Left renal cortex interstitium (tissue), 4 donors: Measurements from ENCODE around the gene NNAT. TPM values are rescaled to one million over a fixed set of nuclear protein-coding genes. Genes with fewer than 3 reads are reported as not detected.

Experiments used
- DNase-seq, 4 donors: peaks; one replicate each; pipeline ENCODE4 v3.0.0-alpha.2; 2013; ENCODE audit warnings: low read depth in 4 of 4, low spot score in 2 of 4, missing footprints in 1 of 4
- polyA plus RNA-seq, 4 donors: library from polyadenylated mRNA; unstranded; fragments of 120-200 nt; gene quantifications; one replicate each; pipeline ENCODE4 v1.2.1, GENCODE V29; 2013; ENCODE audit not compliant: insufficient read length in 4 of 4

Gene NNAT
- polyA plus RNA-seq, 4 donors = 88.8 to 148 (median 116) TPM

- no peak for DNase-seq
These were observed 2.0 kb downstream of the NNAT start for GRCh38 chr20:37523012-37523391.

GRCh38 chr20:37523911-37524700 is 3.1 kb downstream of the NNAT start:
- no peak for DNase-seq

- DNase-seq = no peak
These were observed 4.0 kb downstream of the NNAT start for GRCh38 chr20:37524859-37525708.

GRCh38 chr20:37525810-37526209 is 4.8 kb downstream of the NNAT start:
- DNase-seq = no peak

- no peak for DNase-seq
These were observed 5.3 kb downstream of the NNAT start for GRCh38 chr20:37526238-37526838.

- no peak for DNase-seq
These were observed 6.0 kb downstream of the NNAT start for GRCh38 chr20:37526839-37527637.

GRCh38 chr20:37527638-37528445 is 6.8 kb downstream of the NNAT start, which contains the start of gene BLCAP:
TSS of gene BLCAP (minus strand) at chr20:37527876. CDS start at chr20:37519174, 8,702 bp downstream.
- DNase-seq = peak; percentile 84 to 97 (median 86)

GRCh38 chr20:37528446-37529213 is 7.6 kb downstream of the NNAT start:
- no peak for DNase-seq

- no peak for DNase-seq
These were observed 8.3 kb downstream of the NNAT start for GRCh38 chr20:37529214-37529967.

- no peak for DNase-seq
These were observed 9.0 kb downstream of the NNAT start for GRCh38 chr20:37529968-37530600.

- DNase-seq = no peak
These were observed 9.6 kb downstream of the NNAT start for GRCh38 chr20:37530696-37531095.

- DNase-seq = no peak
These were observed 10.8 kb downstream of the NNAT start for GRCh38 chr20:37531856-37532255.

- DNase-seq = no peak
These were observed 12.2 kb downstream of the NNAT start for GRCh38 chr20:37533154-37533715.

GRCh38 chr20:37534401-37535157 is 13.5 kb downstream of the NNAT start:
- DNase-seq = no peak

- DNase-seq = no peak
These were observed 14.5 kb downstream of the NNAT start for GRCh38 chr20:37535443-37536132.

- no peak for DNase-seq
These were observed 16.5 kb downstream of the NNAT start for GRCh38 chr20:37537505-37537904.
